ENCODE data around the gene PCP4.
A peak's percentile ranks its signal among the peaks of the same experiment; 100 is the strongest.

The PCP4 gene

GRCh38 chr21:39867198-39867650, at the start of gene PCP4:
Gene PCP4 (plus strand): TSS chr21:39867438. CDS start chr21:39867502, 64 bp downstream.
- peak; percentile 1 to 40 for DNase-seq

- peak in 1 of 2 donors; percentile 0 for DNase-seq
These were observed 48.7 kb upstream of the PCP4 start for GRCh38 chr21:39818557-39818956.

- no peak for DNase-seq
These were observed 45.2 kb upstream of the PCP4 start for GRCh38 chr21:39822042-39822441.

GRCh38 chr21:39825250-39825649, 42.0 kb upstream of the PCP4 start:
- DNase-seq: no peak

GRCh38 chr21:39834543-39834942, 32.7 kb upstream of the PCP4 start:
- no peak for DNase-seq

- DNase-seq: no peak
These were observed 29.3 kb upstream of the PCP4 start for GRCh38 chr21:39837861-39838359.

- DNase-seq: no peak
These were observed 26.7 kb upstream of the PCP4 start for GRCh38 chr21:39840373-39841097.

- DNase-seq: no peak
These were observed 24.3 kb upstream of the PCP4 start for GRCh38 chr21:39842741-39843459.

GRCh38 chr21:39843483-39843882, 23.8 kb upstream of the PCP4 start:
- no peak for DNase-seq

GRCh38 chr21:39843916-39844315, 23.3 kb upstream of the PCP4 start:
- DNase-seq: no peak

- no peak for DNase-seq
These were observed 21.6 kb upstream of the PCP4 start for GRCh38 chr21:39845571-39846130.

GRCh38 chr21:39847877-39848276, 19.4 kb upstream of the PCP4 start:
- DNase-seq: no peak

- DNase-seq: no peak
These were observed 18.1 kb upstream of the PCP4 start for GRCh38 chr21:39849014-39849655.

GRCh38 chr21:39850333-39850732, 16.9 kb upstream of the PCP4 start:
- DNase-seq: no peak

GRCh38 chr21:39851002-39851618, 16.1 kb upstream of the PCP4 start:
- no peak for DNase-seq

- no peak for DNase-seq
These were observed 15.1 kb upstream of the PCP4 start for GRCh38 chr21:39852021-39852721.

- no peak for DNase-seq
These were observed 14.3 kb upstream of the PCP4 start for GRCh38 chr21:39852726-39853500.

GRCh38 chr21:39854572-39854971, 12.7 kb upstream of the PCP4 start:
- DNase-seq: no peak

GRCh38 chr21:39855595-39855994, 11.6 kb upstream of the PCP4 start:
- no peak for DNase-seq

- DNase-seq: no peak
These were observed 6.6 kb upstream of the PCP4 start for GRCh38 chr21:39860600-39860999.

GRCh38 chr21:39863111-39863510, 4.1 kb upstream of the PCP4 start:
- no peak for DNase-seq

All from inflammatory macrophage treated with lipopolysaccharide for 1 hour (primary cell).